Neural progenitor cell (in vitro differentiated cells): ENCODE results near the gene LIAS.

Source experiments
- CTCF ChIP-seq: fragments of 200-600 bp; sonication (generic); IDR thresholded peaks from 2 replicates; pipeline ENCODE4 v1.5.1; 2017; ENCODE audit warnings: antibody characterized with exemption, mild to moderate bottlenecking
- EZH2 ChIP-seq: fragments of 200-600 bp; sonication (generic); IDR thresholded peaks from 2 replicates; pipeline ENCODE4 v1.6.1; 2017; ENCODE audit warnings: antibody characterized with exemption, mild to moderate bottlenecking, moderate library complexity
- EZH2phosphoT487 ChIP-seq: fragments of 200-600 bp; sonication (generic); IDR thresholded peaks from 2 replicates; pipeline ENCODE4 v1.6.1; 2017; ENCODE audit warnings: antibody characterized with exemption

- TF ChIP-seq CTCF: no peak
- no peak for TF ChIP-seq EZH2phosphoT487
- TF ChIP-seq EZH2: no peak
Observed at GRCh38 chr4:39422247-39422646, 36.6 kb upstream of the LIAS start.
